Measurements from ENCODE around the gene ATIC. TPM values are rescaled to one million over a fixed set of nuclear protein-coding genes. Genes with fewer than 3 reads are reported as not detected.

Gene ATIC
- total RNA-seq, 2 experiments from 2014 or later, result 60.8 to 224 TPM

- Histone ChIP-seq H3K9me2 (ENCODE audit: insufficient read depth, low read length) (no peaks in the 10 kb centered on the region), H4K20me1 (ENCODE audit: insufficient read depth, low read length) (no peaks in the 10 kb centered on the region), H3K4me3 (ENCODE audit: low read depth, low read length, poor library complexity, severe bottlenecking) (no peak overlapping the region), H3K27ac (ENCODE audit: low read depth, low read length, poor library complexity, severe bottlenecking) (no peak overlapping the region), H3K9me3 (ENCODE audit: low read length) (no peaks in the 10 kb centered on the region), H3K4me2 (ENCODE audit: low read length) (no peak overlapping the region), H2AFZ (ENCODE audit: low read length) (no peak overlapping the region), H3K79me2 (ENCODE audit: insufficient read depth, low read depth, low read length) (no peaks in the 10 kb centered on the region), H3K4me1 (ENCODE audit: insufficient read depth, low read length, poor library complexity, severe bottlenecking) (no peaks in the 10 kb centered on the region), H3K36me3 (ENCODE audit: insufficient read depth, low read length) (no peaks in the 10 kb centered on the region)
- DNase-seq (ENCODE audit: low spot score), result no peak
- ChIA-PET POLR2A (no interaction called here), CTCF (ENCODE audit: unreplicated experiment) (no interaction called here)
- TF ChIP-seq EZH2phosphoT487 (IDR thresholded peaks at IDR 0.05; ENCODE audit: borderline replicate concordance, low read depth, low read length) (no peak), CTCF (conservative IDR thresholded peaks at IDR 0.05; ENCODE audit: low read length) (no peak)
- intact Hi-C loops (cut with micrococcal nuclease; ENCODE audit: unreplicated experiment), result no loop called here
- no TSS peak for BruUV-seq (replicated peaks)
These were observed 71.9 kb downstream of the ATIC start for GRCh38 chr2:215383652-215384279.

- Histone ChIP-seq H3K4me2 (ENCODE audit: low read length) (no peak overlapping the region), H3K27ac (ENCODE audit: low read depth, low read length, poor library complexity, severe bottlenecking) (no peak overlapping the region), H3K4me1 (ENCODE audit: insufficient read depth, low read length, poor library complexity, severe bottlenecking) (no peaks in the 10 kb centered on the region), H4K20me1 (ENCODE audit: insufficient read depth, low read length) (no peaks in the 10 kb centered on the region), H3K79me2 (ENCODE audit: insufficient read depth, low read depth, low read length) (no peaks in the 10 kb centered on the region), H3K4me3 (ENCODE audit: low read depth, low read length, poor library complexity, severe bottlenecking) (no peak overlapping the region), H3K36me3 (ENCODE audit: insufficient read depth, low read length) (no peaks in the 10 kb centered on the region), H3K9me2 (ENCODE audit: insufficient read depth, low read length) (no peaks in the 10 kb centered on the region), H2AFZ (ENCODE audit: low read length) (no peak overlapping the region), H3K9me3 (ENCODE audit: low read length) (no peaks in the 10 kb centered on the region)
- ChIA-PET CTCF (ENCODE audit: unreplicated experiment) (no interaction called here), POLR2A (interaction anchor here (0.7 kb wide), 1 partner anchor 1223 kb away, joined by 5 read pairs; no protein-coding TSS in a partner anchor)
- intact Hi-C loops (cut with micrococcal nuclease; ENCODE audit: unreplicated experiment), result no loop called here
- no peak for TF ChIP-seq EZH2phosphoT487 (IDR thresholded peaks at IDR 0.05; ENCODE audit: borderline replicate concordance, low read depth, low read length)
- TF ChIP-seq CTCF (conservative IDR thresholded peaks at IDR 0.05; ENCODE audit: low read length), result no peak
- no peak for DNase-seq (ENCODE audit: low spot score)
- BruUV-seq (replicated peaks), result no TSS peak
These were observed 72.9 kb downstream of the ATIC start for GRCh38 chr2:215384710-215385109.

GRCh38 chr2:215386566-215386965 lies 74.7 kb downstream of the ATIC start:
- Histone ChIP-seq H3K9me2 (ENCODE audit: insufficient read depth, low read length) (no peaks in the 10 kb centered on the region), H4K20me1 (ENCODE audit: insufficient read depth, low read length) (no peaks in the 10 kb centered on the region), H3K4me2 (ENCODE audit: low read length) (no peak overlapping the region), H3K27ac (ENCODE audit: low read depth, low read length, poor library complexity, severe bottlenecking) (no peak overlapping the region), H3K4me1 (ENCODE audit: insufficient read depth, low read length, poor library complexity, severe bottlenecking) (peaks cover 6% of the 10 kb centered on the region), H3K4me3 (ENCODE audit: low read depth, low read length, poor library complexity, severe bottlenecking) (no peak overlapping the region), H2AFZ (ENCODE audit: low read length) (no peak overlapping the region), H3K9me3 (ENCODE audit: low read length) (no peaks in the 10 kb centered on the region), H3K36me3 (ENCODE audit: insufficient read depth, low read length) (no peaks in the 10 kb centered on the region), H3K79me2 (ENCODE audit: insufficient read depth, low read depth, low read length) (no peaks in the 10 kb centered on the region)
- intact Hi-C loops (cut with micrococcal nuclease; ENCODE audit: unreplicated experiment), result no loop called here
- no TSS peak for BruUV-seq (replicated peaks)
- ChIA-PET CTCF (ENCODE audit: unreplicated experiment) (no interaction called here), POLR2A (interaction anchor here (0.6 kb wide), 1 partner anchor 201 kb away, joined by 3 read pairs; no protein-coding TSS in a partner anchor)
- TF ChIP-seq CTCF (conservative IDR thresholded peaks at IDR 0.05; ENCODE audit: low read length) (no peak), EZH2phosphoT487 (IDR thresholded peaks at IDR 0.05; ENCODE audit: borderline replicate concordance, low read depth, low read length) (no peak)
- no peak for DNase-seq (ENCODE audit: low spot score)
